AG04449 (cell line): Measurements from ENCODE around the gene SMC1B.

ENCODE experiments used
- CTCF ChIA-PET: fragments of 350-600 bp; formaldehyde crosslinking; extraction: SDS; loops from one replicate; lab custom pipeline; 2021; ENCODE audit warnings: antibody characterized with exemption; lab: Yijun Ruan, JAX
- POLR2A ChIA-PET: fragments of 400-600, 350-600 bp; formaldehyde crosslinking; extraction: SDS; loops from one replicate; lab custom pipeline; 2020; ENCODE audit warnings: antibody characterized with exemption, inconsistent platforms; lab: Yijun Ruan, JAX
- DNase-seq: peaks from one replicate; pipeline ENCODE4 v3.0.0-alpha.2; 2010; ENCODE audit warnings: low read depth, low spot score
- H3K4me3 ChIP-seq: 2 replicates; pipeline ENCODE4 v1.5.1; 2011; ENCODE audit warnings: low read depth, mild to moderate bottlenecking, control low read depth, low read length
- TF ChIP-seq, protein P1 (sequence below): IDR thresholded peaks from one replicate; pipeline ENCODE4 v1.5.1; 2011; ENCODE audit warnings: mild to moderate bottlenecking, moderate library complexity, low read length, control low read depth, inconsistent platforms; ENCODE audit not compliant: insufficient read depth; ENCODE audit errors: missing control alignments

SMC1B gene, protein sequence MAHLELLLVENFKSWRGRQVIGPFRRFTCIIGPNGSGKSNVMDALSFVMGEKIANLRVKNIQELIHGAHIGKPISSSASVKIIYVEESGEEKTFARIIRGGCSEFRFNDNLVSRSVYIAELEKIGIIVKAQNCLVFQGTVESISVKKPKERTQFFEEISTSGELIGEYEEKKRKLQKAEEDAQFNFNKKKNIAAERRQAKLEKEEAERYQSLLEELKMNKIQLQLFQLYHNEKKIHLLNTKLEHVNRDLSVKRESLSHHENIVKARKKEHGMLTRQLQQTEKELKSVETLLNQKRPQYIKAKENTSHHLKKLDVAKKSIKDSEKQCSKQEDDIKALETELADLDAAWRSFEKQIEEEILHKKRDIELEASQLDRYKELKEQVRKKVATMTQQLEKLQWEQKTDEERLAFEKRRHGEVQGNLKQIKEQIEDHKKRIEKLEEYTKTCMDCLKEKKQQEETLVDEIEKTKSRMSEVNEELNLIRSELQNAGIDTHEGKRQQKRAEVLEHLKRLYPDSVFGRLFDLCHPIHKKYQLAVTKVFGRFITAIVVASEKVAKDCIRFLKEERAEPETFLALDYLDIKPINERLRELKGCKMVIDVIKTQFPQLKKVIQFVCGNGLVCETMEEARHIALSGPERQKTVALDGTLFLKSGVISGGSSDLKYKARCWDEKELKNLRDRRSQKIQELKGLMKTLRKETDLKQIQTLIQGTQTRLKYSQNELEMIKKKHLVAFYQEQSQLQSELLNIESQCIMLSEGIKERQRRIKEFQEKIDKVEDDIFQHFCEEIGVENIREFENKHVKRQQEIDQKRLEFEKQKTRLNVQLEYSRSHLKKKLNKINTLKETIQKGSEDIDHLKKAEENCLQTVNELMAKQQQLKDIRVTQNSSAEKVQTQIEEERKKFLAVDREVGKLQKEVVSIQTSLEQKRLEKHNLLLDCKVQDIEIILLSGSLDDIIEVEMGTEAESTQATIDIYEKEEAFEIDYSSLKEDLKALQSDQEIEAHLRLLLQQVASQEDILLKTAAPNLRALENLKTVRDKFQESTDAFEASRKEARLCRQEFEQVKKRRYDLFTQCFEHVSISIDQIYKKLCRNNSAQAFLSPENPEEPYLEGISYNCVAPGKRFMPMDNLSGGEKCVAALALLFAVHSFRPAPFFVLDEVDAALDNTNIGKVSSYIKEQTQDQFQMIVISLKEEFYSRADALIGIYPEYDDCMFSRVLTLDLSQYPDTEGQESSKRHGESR

DNA sequence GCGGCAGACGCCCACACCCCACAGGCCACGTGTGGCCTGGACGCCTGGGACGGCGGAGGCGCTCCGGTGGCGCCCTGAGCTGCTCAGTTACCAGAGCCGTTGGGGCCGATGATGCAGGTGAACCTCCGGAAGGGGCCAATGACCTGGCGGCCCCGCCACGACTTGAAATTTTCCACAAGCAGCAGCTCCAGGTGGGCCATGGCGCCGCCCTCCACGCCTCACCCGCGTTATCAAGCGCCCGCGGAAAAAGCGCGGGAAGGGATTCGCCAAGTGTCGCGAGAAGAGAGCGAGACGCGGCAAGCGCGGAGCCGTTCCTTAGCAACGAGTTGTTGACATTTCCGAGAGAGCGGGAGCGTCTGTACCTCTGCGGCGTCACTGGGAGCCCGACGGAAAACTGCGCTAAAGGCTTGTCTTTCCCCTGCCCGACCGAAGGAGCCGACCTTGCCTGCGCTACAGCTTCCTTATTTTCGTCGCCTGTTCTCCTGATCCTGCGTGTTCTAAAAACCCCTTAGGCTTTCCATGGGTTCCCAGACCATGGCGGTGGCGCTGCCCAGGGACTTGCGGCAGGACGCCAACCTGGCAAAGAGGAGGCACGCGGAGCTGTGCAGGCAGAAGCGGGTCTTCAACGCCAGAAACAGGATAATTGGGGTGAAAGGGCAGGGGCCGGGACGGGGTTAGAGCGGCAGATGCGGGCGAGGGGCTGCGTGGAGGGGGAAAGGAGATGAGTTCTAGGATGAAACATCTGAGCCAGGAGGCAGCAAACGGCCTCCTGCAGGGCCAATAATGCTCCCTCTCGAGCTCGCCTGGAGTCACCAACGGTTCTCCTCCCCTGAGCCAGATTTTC lies at the start of gene SMC1B, which contains the start of gene RIBC2:
SMC1B (minus strand) TSS at position 232 of the 844 bp plus-strand sequence; CDS start at position 200, 32 bp downstream.
RIBC2 (plus strand) TSS at position 326 of the 844 bp plus-strand sequence; CDS start at position 520, 194 bp downstream.
- ChIA-PET POLR2A (no interaction called here), CTCF (interaction anchor here (0.8 to 0.9 kb wide), 4 partner anchors 10 to 140 kb away, joined by 3 to 5 read pairs (median 4); no protein-coding TSS in a partner anchor)
- TF ChIP-seq, protein P1, sequence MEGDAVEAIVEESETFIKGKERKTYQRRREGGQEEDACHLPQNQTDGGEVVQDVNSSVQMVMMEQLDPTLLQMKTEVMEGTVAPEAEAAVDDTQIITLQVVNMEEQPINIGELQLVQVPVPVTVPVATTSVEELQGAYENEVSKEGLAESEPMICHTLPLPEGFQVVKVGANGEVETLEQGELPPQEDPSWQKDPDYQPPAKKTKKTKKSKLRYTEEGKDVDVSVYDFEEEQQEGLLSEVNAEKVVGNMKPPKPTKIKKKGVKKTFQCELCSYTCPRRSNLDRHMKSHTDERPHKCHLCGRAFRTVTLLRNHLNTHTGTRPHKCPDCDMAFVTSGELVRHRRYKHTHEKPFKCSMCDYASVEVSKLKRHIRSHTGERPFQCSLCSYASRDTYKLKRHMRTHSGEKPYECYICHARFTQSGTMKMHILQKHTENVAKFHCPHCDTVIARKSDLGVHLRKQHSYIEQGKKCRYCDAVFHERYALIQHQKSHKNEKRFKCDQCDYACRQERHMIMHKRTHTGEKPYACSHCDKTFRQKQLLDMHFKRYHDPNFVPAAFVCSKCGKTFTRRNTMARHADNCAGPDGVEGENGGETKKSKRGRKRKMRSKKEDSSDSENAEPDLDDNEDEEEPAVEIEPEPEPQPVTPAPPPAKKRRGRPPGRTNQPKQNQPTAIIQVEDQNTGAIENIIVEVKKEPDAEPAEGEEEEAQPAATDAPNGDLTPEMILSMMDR = no peak
- DNase-seq = no peak
- peak within 1 kb of the TSS; percentile 64 for H3K4me3 ChIP-seq

- TF ChIP-seq, protein P1 = no peak
- CTCF ChIA-PET = interaction anchor here (1.0 to 1.3 kb wide), 2 partner anchors 9 to 20 kb away, joined by 3 read pairs; no protein-coding TSS in a partner anchor
- H3K4me3 ChIP-seq = no peak overlapping the region
- POLR2A ChIA-PET = no interaction called here
- DNase-seq = no peak
Observed at GRCh38 chr22:45462034-45462655, 48.7 kb upstream of the SMC1B start.

DNA sequence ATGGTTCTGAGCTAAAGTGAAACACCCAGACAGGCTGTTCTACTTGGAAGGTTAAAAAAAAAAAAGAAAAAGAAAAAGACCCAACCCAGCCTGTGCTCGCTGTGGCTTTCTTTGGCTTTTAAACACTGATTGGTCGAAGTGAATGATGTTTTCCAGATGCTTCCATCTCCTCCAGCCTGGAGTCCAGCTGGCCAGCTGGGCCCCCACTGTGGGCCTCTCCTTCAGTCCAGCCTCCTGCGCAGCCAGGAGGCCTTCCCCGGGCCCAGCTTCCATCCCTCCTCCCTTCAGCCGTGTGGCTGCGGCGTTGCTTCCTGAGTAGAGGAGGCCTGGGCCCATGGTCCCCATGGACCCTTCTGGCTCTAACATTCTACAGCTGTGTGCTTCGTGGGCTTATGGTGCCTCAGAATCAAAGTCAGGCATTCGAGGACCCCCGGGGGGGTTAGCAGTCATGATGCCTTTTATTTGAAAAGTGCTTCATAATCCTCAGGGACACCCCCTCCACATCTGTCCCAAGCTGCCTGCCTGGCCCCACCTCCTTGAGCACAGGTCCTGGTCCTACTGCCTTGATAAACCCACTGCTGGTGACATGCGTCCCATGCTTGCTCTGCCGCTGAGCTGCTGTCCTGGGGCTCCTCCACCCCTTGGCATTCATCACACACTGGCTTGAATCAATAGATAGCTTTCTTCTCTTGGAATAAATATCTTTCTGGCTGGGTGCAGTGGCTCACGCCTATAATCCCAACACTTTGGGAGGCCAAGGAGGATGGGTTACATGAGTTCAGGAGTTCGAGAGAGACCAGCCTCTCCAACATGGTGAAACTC lies 47.1 kb upstream of the SMC1B start:
- no peak for DNase-seq
- CTCF ChIA-PET = interaction anchor here (0.7 to 1.3 kb wide), 2 partner anchors 18 to 19 kb away, joined by 3 read pairs; no protein-coding TSS in a partner anchor
- TF ChIP-seq, protein P1 = no peak
- no peak overlapping the region for H3K4me3 ChIP-seq
- POLR2A ChIA-PET = no interaction called here

- no peak for DNase-seq
- ChIA-PET POLR2A (no interaction called here), CTCF (no interaction called here)
- H3K4me3 ChIP-seq = no peak overlapping the region
- TF ChIP-seq, protein P1 = no peak
Observed at GRCh38 chr22:45459235-45459634, 45.8 kb upstream of the SMC1B start.
